HEK293 (cell line): ENCODE data around the gene TYRO3.

Experiments
- EGR2 ChIP-seq: fragments of 450-650 bp; formaldehyde crosslinking; IDR thresholded peaks from 2 replicates; pipeline ENCODE4 v1.5.1; 2016; ENCODE audit warnings: low read depth, missing biosample characterization, missing genetic modification characterization
- KLF10 ChIP-seq: fragments of 450-650 bp; IDR thresholded peaks from 2 replicates; pipeline ENCODE4 v1.5.1; 2018; ENCODE audit warnings: missing biosample characterization, mild to moderate bottlenecking, missing genetic modification characterization
- SALL2 ChIP-seq: fragments of 450-650 bp; formaldehyde crosslinking; IDR thresholded peaks from 2 replicates; pipeline ENCODE4 v1.5.0; 2017; ENCODE audit warnings: missing biosample characterization, mild to moderate bottlenecking, missing genetic modification characterization, borderline replicate concordance
- ZFP3 ChIP-seq: fragments of 450-650 bp; formaldehyde crosslinking; IDR thresholded peaks from 2 replicates; pipeline ENCODE4 v1.5.1; 2016; ENCODE audit warnings: low read depth, missing biosample characterization, missing genetic modification characterization
- ZNF140 ChIP-seq: fragments of 450-650 bp; formaldehyde crosslinking; IDR thresholded peaks from 2 replicates; pipeline ENCODE4 v1.5.1; 2016; ENCODE audit warnings: missing biosample characterization, missing genetic modification characterization
- ZNF302 ChIP-seq: fragments of 450-650 bp; formaldehyde crosslinking; IDR thresholded peaks from 2 replicates; pipeline ENCODE4 v1.5.1; 2016; ENCODE audit warnings: missing biosample characterization, missing genetic modification characterization, low read depth
- ZNF324 ChIP-seq: fragments of 450-650 bp; formaldehyde crosslinking; IDR thresholded peaks from 2 replicates; pipeline ENCODE4 v1.5.1; 2016; ENCODE audit warnings: missing biosample characterization, missing genetic modification characterization
- ZNF398 ChIP-seq: fragments of 450-650 bp; formaldehyde crosslinking; IDR thresholded peaks from 2 replicates; pipeline ENCODE4 v1.5.1; 2017; ENCODE audit warnings: missing biosample characterization, missing genetic modification characterization
- ZNF585B ChIP-seq: fragments of 450-650 bp; formaldehyde crosslinking; IDR thresholded peaks from 2 replicates; pipeline ENCODE4 v1.5.1; 2016; ENCODE audit warnings: missing biosample characterization, missing genetic modification characterization
- ZNF629 ChIP-seq: fragments of 450-650 bp; formaldehyde crosslinking; IDR thresholded peaks from 2 replicates; pipeline ENCODE4 v1.5.1; 2017; ENCODE audit warnings: missing biosample characterization, missing genetic modification characterization
- TF ChIP-seq, protein P1 (sequence below): fragments of 450-650 bp; formaldehyde crosslinking; IDR thresholded peaks from 2 replicates; pipeline ENCODE4 v1.5.1; 2016; ENCODE audit warnings: missing biosample characterization, missing genetic modification characterization
- TF ChIP-seq, protein P2 (sequence below): fragments of 450-650 bp; formaldehyde crosslinking; IDR thresholded peaks from 2 replicates; pipeline ENCODE4 v1.5.1; 2016; ENCODE audit warnings: missing biosample characterization, missing genetic modification characterization
- TF ChIP-seq, protein P3 (sequence below): fragments of 450-650 bp; formaldehyde crosslinking; IDR thresholded peaks from 2 replicates; pipeline ENCODE4 v1.5.1; 2016; ENCODE audit warnings: missing biosample characterization, missing genetic modification characterization
- TF ChIP-seq, protein P4 (sequence below): fragments of 450-650 bp; formaldehyde crosslinking; IDR thresholded peaks from 2 replicates; pipeline ENCODE4 v1.5.1; 2017; ENCODE audit warnings: missing biosample characterization, missing genetic modification characterization

- no peak for TF ChIP-seq ZNF140
- TF ChIP-seq ZNF629 (tag by site-specific recombination), result no peak
- TF ChIP-seq, protein P1, sequence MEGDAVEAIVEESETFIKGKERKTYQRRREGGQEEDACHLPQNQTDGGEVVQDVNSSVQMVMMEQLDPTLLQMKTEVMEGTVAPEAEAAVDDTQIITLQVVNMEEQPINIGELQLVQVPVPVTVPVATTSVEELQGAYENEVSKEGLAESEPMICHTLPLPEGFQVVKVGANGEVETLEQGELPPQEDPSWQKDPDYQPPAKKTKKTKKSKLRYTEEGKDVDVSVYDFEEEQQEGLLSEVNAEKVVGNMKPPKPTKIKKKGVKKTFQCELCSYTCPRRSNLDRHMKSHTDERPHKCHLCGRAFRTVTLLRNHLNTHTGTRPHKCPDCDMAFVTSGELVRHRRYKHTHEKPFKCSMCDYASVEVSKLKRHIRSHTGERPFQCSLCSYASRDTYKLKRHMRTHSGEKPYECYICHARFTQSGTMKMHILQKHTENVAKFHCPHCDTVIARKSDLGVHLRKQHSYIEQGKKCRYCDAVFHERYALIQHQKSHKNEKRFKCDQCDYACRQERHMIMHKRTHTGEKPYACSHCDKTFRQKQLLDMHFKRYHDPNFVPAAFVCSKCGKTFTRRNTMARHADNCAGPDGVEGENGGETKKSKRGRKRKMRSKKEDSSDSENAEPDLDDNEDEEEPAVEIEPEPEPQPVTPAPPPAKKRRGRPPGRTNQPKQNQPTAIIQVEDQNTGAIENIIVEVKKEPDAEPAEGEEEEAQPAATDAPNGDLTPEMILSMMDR (tag by site-specific recombination), result no peak
- TF ChIP-seq, protein P2, sequence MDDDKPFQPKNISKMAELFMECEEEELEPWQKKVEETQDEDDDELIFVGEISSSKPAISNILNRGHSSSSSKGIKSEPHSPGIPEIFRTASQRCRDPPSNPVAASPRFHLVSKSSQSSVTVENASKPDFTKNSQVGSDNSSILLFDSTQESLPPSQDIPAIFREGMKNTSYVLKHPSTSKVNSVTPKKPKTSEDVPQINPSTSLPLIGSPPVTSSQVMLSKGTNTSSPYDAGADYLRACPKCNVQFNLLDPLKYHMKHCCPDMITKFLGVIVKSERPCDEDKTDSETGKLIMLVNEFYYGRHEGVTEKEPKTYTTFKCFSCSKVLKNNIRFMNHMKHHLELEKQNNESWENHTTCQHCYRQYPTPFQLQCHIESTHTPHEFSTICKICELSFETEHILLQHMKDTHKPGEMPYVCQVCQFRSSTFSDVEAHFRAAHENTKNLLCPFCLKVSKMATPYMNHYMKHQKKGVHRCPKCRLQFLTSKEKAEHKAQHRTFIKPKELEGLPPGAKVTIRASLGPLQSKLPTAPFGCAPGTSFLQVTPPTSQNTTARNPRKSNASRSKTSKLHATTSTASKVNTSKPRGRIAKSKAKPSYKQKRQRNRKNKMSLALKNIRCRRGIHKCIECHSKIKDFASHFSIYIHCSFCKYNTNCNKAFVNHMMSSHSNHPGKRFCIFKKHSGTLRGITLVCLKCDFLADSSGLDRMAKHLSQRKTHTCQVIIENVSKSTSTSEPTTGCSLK (tag by site-specific recombination), result no peak
- TF ChIP-seq, protein P3, sequence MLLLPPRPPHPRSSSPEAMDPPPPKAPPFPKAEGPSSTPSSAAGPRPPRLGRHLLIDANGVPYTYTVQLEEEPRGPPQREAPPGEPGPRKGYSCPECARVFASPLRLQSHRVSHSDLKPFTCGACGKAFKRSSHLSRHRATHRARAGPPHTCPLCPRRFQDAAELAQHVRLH (tag by site-specific recombination), result no peak
- TF ChIP-seq, protein P4, sequence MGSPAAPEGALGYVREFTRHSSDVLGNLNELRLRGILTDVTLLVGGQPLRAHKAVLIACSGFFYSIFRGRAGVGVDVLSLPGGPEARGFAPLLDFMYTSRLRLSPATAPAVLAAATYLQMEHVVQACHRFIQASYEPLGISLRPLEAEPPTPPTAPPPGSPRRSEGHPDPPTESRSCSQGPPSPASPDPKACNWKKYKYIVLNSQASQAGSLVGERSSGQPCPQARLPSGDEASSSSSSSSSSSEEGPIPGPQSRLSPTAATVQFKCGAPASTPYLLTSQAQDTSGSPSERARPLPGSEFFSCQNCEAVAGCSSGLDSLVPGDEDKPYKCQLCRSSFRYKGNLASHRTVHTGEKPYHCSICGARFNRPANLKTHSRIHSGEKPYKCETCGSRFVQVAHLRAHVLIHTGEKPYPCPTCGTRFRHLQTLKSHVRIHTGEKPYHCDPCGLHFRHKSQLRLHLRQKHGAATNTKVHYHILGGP (tag by site-specific recombination), result no peak
- TF ChIP-seq ZNF302 (tag by site-specific recombination), result no peak
- TF ChIP-seq KLF10 (tag by site-specific recombination), result 0 out of 2 replicates have a peak, but pooled peaks have one; percentile 12
- 0 out of 2 replicates have a peak, but pooled peaks have one; percentile 30 for TF ChIP-seq ZNF398 (tag by site-specific recombination)
- TF ChIP-seq ZNF324, result no peak
- no peak for TF ChIP-seq SALL2 (tag by site-specific recombination)
- TF ChIP-seq EGR2 (tag by site-specific recombination), result peak; percentile 68
- TF ChIP-seq ZFP3 (tag by site-specific recombination), result no peak
- TF ChIP-seq ZNF585B (tag by site-specific recombination), result no peak
These were observed 45.3 kb upstream of the TYRO3 start, which contains the start of gene LTK for GRCh38 chr15:41513506-41514227.
